T-helper 2 cell treated with Interferon-gamma antibody and Interleukin-4, amounts not matched to agents 5 μg/mL and 100 μg/mL, for 36 hours (primary cell): ENCODE data around the gene BRSK2.

Experiments used
- DNase-seq: peaks from one replicate; pipeline ENCODE4 v3.0.0; 2021; ENCODE audit warnings: low spot score
- H3K27ac Mint-ChIP-seq: one replicate; pipeline ENCODE4 v1.8.0; 2021; ENCODE audit warnings: mild to moderate bottlenecking, mixed read lengths
- H3K27me3 Mint-ChIP-seq: one replicate; pipeline ENCODE4 v1.8.0; 2021; ENCODE audit warnings: low read depth, mixed read lengths
- H3K36me3 Mint-ChIP-seq: one replicate; pipeline ENCODE4 v1.8.0; 2021; ENCODE audit warnings: low read depth, mixed read lengths
- H3K4me1 Mint-ChIP-seq: one replicate; pipeline ENCODE4 v1.8.0; 2021; ENCODE audit warnings: low read depth, mixed read lengths
- H3K4me3 Mint-ChIP-seq: one replicate; pipeline ENCODE4 v1.8.0; 2022; ENCODE audit warnings: mild to moderate bottlenecking, moderate library complexity, mixed read lengths
- H3K9me3 Mint-ChIP-seq: one replicate; pipeline ENCODE4 v1.8.0; 2021; ENCODE audit warnings: mixed read lengths

The BRSK2 gene

GRCh38 chr11:1496091-1496760 is 106.5 kb downstream of the BRSK2 start:
- DNase-seq = no peak

GRCh38 chr11:1496761-1497095 is 107.0 kb downstream of the BRSK2 start:
- H3K4me3 Mint-ChIP-seq = no peak overlapping the region
- H3K27ac Mint-ChIP-seq = no peak overlapping the region
- H3K4me1 Mint-ChIP-seq = peaks cover 19% of the 10 kb centered on the region
- no peaks in the 10 kb centered on the region for H3K27me3 Mint-ChIP-seq
- no peaks in the 10 kb centered on the region for H3K9me3 Mint-ChIP-seq
- H3K36me3 Mint-ChIP-seq = peaks cover 3% of the 10 kb centered on the region
- DNase-seq = no peak

More at GRCh38 chr11:1496091-1496760, 106.5 kb downstream of the BRSK2 start:
- Mint-ChIP-seq H3K4me1 (peaks cover 19% of the 10 kb centered on the region), H3K27ac (no peak overlapping the region), H3K27me3 (no peaks in the 10 kb centered on the region), H3K4me3 (no peak overlapping the region), H3K36me3 (peaks cover 3% of the 10 kb centered on the region), H3K9me3 (no peaks in the 10 kb centered on the region)

- Mint-ChIP-seq H3K9me3 (no peaks in the 10 kb centered on the region), H3K4me3 (no peak overlapping the region), H3K27me3 (no peaks in the 10 kb centered on the region), H3K36me3 (peaks cover 5% of the 10 kb centered on the region), H3K4me1 (peaks cover 19% of the 10 kb centered on the region), H3K27ac (no peak overlapping the region)
- DNase-seq = no peak
Measured at GRCh38 chr11:1497600-1497999, 107.9 kb downstream of the BRSK2 start.

- no peaks in the 10 kb centered on the region for H3K9me3 Mint-ChIP-seq
- peaks cover 19% of the 10 kb centered on the region for H3K4me1 Mint-ChIP-seq
- H3K27me3 Mint-ChIP-seq = no peaks in the 10 kb centered on the region
- H3K27ac Mint-ChIP-seq = no peak overlapping the region
- H3K36me3 Mint-ChIP-seq = peaks cover 5% of the 10 kb centered on the region
- no peak overlapping the region for H3K4me3 Mint-ChIP-seq
- DNase-seq = no peak
Measured at GRCh38 chr11:1498262-1498661, 108.5 kb downstream of the BRSK2 start.

GRCh38 chr11:1499261-1499890 is 109.6 kb downstream of the BRSK2 start:
- Mint-ChIP-seq H3K4me3 (no peak overlapping the region), H3K4me1 (peaks cover 19% of the 10 kb centered on the region), H3K27ac (no peak overlapping the region), H3K9me3 (no peaks in the 10 kb centered on the region), H3K36me3 (peaks cover 5% of the 10 kb centered on the region), H3K27me3 (no peaks in the 10 kb centered on the region)
- DNase-seq = no peak

- DNase-seq = no peak
- Mint-ChIP-seq H3K27me3 (no peaks in the 10 kb centered on the region), H3K27ac (no peak overlapping the region), H3K4me3 (no peak overlapping the region), H3K4me1 (peaks cover 19% of the 10 kb centered on the region), H3K9me3 (no peaks in the 10 kb centered on the region), H3K36me3 (peaks cover 5% of the 10 kb centered on the region)
Measured at GRCh38 chr11:1499899-1500298, 110.2 kb downstream of the BRSK2 start.

- no peak for DNase-seq
- no peaks in the 10 kb centered on the region for H3K27me3 Mint-ChIP-seq
- H3K4me1 Mint-ChIP-seq = peaks cover 19% of the 10 kb centered on the region
- no peaks in the 10 kb centered on the region for H3K9me3 Mint-ChIP-seq
- no peak overlapping the region for H3K27ac Mint-ChIP-seq
- peaks cover 5% of the 10 kb centered on the region for H3K36me3 Mint-ChIP-seq
- no peak overlapping the region for H3K4me3 Mint-ChIP-seq
Measured at GRCh38 chr11:1500466-1501420, 111.0 kb downstream of the BRSK2 start.

- Mint-ChIP-seq H3K9me3 (no peaks in the 10 kb centered on the region), H3K36me3 (peaks cover 5% of the 10 kb centered on the region), H3K27ac (no peak overlapping the region), H3K4me3 (no peak overlapping the region), H3K27me3 (no peaks in the 10 kb centered on the region), H3K4me1 (peaks cover 16% of the 10 kb centered on the region)
- no peak for DNase-seq
Measured at GRCh38 chr11:1501421-1502167, 111.9 kb downstream of the BRSK2 start.

GRCh38 chr11:1502168-1502953 is 112.6 kb downstream of the BRSK2 start:
- peaks cover 5% of the 10 kb centered on the region for H3K36me3 Mint-ChIP-seq
- H3K27me3 Mint-ChIP-seq = no peaks in the 10 kb centered on the region
- peaks cover 9% of the 10 kb centered on the region for H3K4me1 Mint-ChIP-seq
- H3K27ac Mint-ChIP-seq = no peak overlapping the region
- no peaks in the 10 kb centered on the region for H3K9me3 Mint-ChIP-seq
- H3K4me3 Mint-ChIP-seq = no peak overlapping the region
- DNase-seq = no peak

- Mint-ChIP-seq H3K36me3 (peaks cover 5% of the 10 kb centered on the region), H3K4me1 (peaks cover 3% of the 10 kb centered on the region), H3K27me3 (no peaks in the 10 kb centered on the region), H3K27ac (no peak overlapping the region), H3K9me3 (no peaks in the 10 kb centered on the region), H3K4me3 (no peak overlapping the region)
- no peak for DNase-seq
Measured at GRCh38 chr11:1502954-1503707, 113.4 kb downstream of the BRSK2 start.

- Mint-ChIP-seq H3K4me1 (no peaks in the 10 kb centered on the region), H3K9me3 (no peaks in the 10 kb centered on the region), H3K27ac (no peak overlapping the region), H3K4me3 (no peak overlapping the region), H3K27me3 (no peaks in the 10 kb centered on the region), H3K36me3 (peaks cover 5% of the 10 kb centered on the region)
- DNase-seq = no peak
Measured at GRCh38 chr11:1503708-1504104, 114.0 kb downstream of the BRSK2 start.

GRCh38 chr11:1504138-1504537 is 114.4 kb downstream of the BRSK2 start:
- peaks cover 2% of the 10 kb centered on the region for H3K36me3 Mint-ChIP-seq
- no peaks in the 10 kb centered on the region for H3K9me3 Mint-ChIP-seq
- DNase-seq = no peak
- H3K4me3 Mint-ChIP-seq = no peak overlapping the region
- H3K27ac Mint-ChIP-seq = no peak overlapping the region
- no peaks in the 10 kb centered on the region for H3K27me3 Mint-ChIP-seq
- no peaks in the 10 kb centered on the region for H3K4me1 Mint-ChIP-seq
